ENCODE measurements around the gene PNCK.
"Not testable (repeated sequence)": the region's sequence is repeated elsewhere in the genome, so short reads cannot be mapped to it uniquely, and the experiment has no call there.

The PNCK gene

DNA sequence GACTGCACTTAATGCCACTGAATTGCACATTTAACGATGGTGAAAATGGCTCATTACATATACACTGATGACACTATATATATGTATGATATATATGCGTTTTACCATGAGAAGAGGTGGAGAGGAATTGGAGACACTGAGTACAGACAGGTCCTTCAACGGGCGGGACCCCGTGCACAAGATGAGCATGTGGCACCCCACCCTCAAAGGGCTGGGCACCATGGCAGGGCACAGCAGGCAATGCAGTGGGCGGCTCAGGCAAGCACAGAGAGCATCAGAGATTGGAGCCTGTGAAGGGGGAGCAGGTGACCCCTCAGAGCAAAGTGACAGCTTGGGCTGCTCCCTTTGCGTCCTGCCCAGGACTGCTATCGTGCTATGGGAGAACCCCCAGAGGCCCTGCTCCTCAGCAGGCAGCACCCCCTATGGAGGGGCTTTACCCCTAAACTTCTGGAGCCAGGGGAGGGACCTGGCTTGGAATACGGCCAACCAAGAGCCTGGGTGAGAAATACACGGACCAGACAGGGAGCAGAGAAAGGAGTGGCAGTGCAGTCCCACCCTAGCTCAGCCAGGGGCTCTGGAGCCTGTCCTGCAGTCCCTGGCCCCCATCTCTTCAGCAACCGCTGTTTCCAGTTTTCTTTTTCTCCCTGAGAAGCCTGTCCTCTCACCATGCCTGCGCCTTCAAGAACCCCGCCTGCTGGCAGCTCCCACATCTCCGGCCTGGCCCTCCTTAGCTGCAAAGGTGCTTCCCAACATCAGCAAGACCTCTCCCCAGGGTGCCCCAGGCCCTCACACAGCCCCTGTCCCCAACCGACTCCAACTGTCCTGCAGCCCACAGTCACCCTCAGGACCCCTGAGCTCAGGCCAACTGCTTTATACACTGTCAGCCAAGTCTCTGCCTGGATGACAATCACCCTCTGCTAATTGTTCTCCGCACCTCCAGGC, 24.6 kb upstream of the PNCK start:
- Histone ChIP-seq H3K36me3 (replicated peaks; ENCODE audit: insufficient read depth, low read length) (no peaks in the 10 kb centered on the region), H2AFZ (ENCODE audit: low read length) (no peak overlapping the region), H3K9me3 (replicated peaks; ENCODE audit: insufficient read depth, low read length) (no peaks in the 10 kb centered on the region), H3K27me3 (replicated peaks; ENCODE audit: insufficient read depth, low read length) (no peaks in the 10 kb centered on the region), H3K27ac (ENCODE audit: low read length) (no peak overlapping the region), H3F3A (ENCODE audit: insufficient read depth, low read length) (no peaks in the 10 kb centered on the region), H3K4me3 (ENCODE audit: low read length) (no peak overlapping the region), H4K20me1 (ENCODE audit: insufficient read depth, low read length) (no peaks in the 10 kb centered on the region), H3K4me1 (ENCODE audit: low read length) (no peaks in the 10 kb centered on the region), H3K79me2 (ENCODE audit: low read length) (no peaks in the 10 kb centered on the region), H3K4me2 (ENCODE audit: low read depth, low read length) (no peak overlapping the region), H3K9ac (ENCODE audit: low read length) (no peak overlapping the region), H3K9me2 (replicated peaks; ENCODE audit: insufficient read depth, low read length) (no peaks in the 10 kb centered on the region)
- no peak for TF ChIP-seq EZH2 (optimal IDR thresholded peaks at IDR 0.05; ENCODE audit: low read depth, low read length)
- no peak for TF ChIP-seq EZH2phosphoT487 (IDR thresholded peaks at IDR 0.05; ENCODE audit: low read length)
- TF ChIP-seq, protein P1, sequence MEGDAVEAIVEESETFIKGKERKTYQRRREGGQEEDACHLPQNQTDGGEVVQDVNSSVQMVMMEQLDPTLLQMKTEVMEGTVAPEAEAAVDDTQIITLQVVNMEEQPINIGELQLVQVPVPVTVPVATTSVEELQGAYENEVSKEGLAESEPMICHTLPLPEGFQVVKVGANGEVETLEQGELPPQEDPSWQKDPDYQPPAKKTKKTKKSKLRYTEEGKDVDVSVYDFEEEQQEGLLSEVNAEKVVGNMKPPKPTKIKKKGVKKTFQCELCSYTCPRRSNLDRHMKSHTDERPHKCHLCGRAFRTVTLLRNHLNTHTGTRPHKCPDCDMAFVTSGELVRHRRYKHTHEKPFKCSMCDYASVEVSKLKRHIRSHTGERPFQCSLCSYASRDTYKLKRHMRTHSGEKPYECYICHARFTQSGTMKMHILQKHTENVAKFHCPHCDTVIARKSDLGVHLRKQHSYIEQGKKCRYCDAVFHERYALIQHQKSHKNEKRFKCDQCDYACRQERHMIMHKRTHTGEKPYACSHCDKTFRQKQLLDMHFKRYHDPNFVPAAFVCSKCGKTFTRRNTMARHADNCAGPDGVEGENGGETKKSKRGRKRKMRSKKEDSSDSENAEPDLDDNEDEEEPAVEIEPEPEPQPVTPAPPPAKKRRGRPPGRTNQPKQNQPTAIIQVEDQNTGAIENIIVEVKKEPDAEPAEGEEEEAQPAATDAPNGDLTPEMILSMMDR (IDR thresholded peaks at IDR 0.05; ENCODE audit: low read length), result no peak
- DNase-seq, result no peak

DNA sequence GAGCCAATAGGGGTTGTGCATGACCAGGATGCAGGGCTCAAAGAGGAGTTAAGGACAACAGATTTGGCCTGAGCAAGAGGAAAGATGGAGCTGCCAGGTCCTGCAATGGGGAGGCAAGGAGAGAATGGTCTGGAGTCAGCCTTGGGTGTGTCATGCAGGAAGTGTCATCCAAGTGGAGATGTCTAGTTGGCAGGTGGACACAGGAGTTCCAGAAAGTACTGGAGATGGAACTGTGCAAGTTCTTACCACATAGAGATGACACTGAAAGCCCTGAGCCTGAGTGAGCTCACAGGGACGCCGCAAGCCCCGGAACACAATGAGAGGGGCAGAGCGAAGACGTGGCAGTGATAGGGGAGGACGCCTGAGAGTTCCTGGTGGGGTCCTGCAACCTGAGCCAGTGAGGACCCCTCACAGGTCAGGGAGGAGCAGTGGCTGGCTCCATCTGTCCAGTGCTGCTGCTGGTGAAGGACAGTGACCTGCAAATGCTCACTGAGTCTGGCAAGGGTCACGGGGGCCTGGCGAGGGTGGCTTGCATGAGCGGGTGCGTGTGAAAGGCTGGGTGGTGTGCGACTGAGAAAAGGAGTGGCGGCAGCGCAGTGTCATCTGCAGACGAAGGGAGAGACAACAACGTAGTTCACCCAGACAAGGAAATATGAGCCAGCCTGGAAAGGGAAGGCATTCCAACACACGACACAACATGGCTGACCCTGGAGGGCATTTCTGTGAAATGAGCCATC, 23.5 kb upstream of the PNCK start:
- not testable (repeated sequence) for H3K36me3 ChIP-seq (replicated peaks; ENCODE audit: insufficient read depth, low read length); H3K4me1 ChIP-seq (ENCODE audit: low read length); H3K9me3 ChIP-seq (replicated peaks; ENCODE audit: insufficient read depth, low read length); H3K27ac ChIP-seq (ENCODE audit: low read length); H3F3A ChIP-seq (ENCODE audit: insufficient read depth, low read length); H2AFZ ChIP-seq (ENCODE audit: low read length); H3K9ac ChIP-seq (ENCODE audit: low read length); H3K4me2 ChIP-seq (ENCODE audit: low read depth, low read length); H3K9me2 ChIP-seq (replicated peaks; ENCODE audit: insufficient read depth, low read length); DNase-seq; H3K79me2 ChIP-seq (ENCODE audit: low read length); H3K27me3 ChIP-seq (replicated peaks; ENCODE audit: insufficient read depth, low read length); H3K4me3 ChIP-seq (ENCODE audit: low read length); H4K20me1 ChIP-seq (ENCODE audit: insufficient read depth, low read length)

DNA sequence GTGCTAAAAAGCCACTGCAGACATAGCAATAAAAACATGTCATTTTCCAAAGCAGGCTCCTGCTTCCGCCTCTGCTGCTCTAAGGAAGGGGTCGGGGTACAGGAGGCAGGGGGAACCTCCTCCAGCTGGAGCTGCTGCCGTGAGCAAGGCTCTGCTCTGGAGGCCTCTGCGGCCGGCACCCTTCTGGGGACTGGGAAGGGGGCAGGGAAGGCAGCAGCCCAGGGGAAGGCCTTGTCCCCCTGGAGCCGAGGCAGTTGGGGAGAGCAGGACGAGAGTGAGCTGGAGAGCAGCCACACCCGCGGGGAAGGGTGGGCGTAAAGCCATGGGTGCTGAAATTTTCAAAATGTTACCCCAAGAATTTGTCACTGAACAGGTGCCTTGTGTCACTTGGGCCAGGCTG, 22.9 kb upstream of the PNCK start:
- H3K4me3 ChIP-seq (ENCODE audit: low read length); H3K9me3 ChIP-seq (replicated peaks; ENCODE audit: insufficient read depth, low read length); H3K27ac ChIP-seq (ENCODE audit: low read length); H3K9ac ChIP-seq (ENCODE audit: low read length); H3K27me3 ChIP-seq (replicated peaks; ENCODE audit: insufficient read depth, low read length); H3K36me3 ChIP-seq (replicated peaks; ENCODE audit: insufficient read depth, low read length); H4K20me1 ChIP-seq (ENCODE audit: insufficient read depth, low read length); H3K4me2 ChIP-seq (ENCODE audit: low read depth, low read length); H3F3A ChIP-seq (ENCODE audit: insufficient read depth, low read length); H3K79me2 ChIP-seq (ENCODE audit: low read length); H3K9me2 ChIP-seq (replicated peaks; ENCODE audit: insufficient read depth, low read length); H2AFZ ChIP-seq (ENCODE audit: low read length); H3K4me1 ChIP-seq (ENCODE audit: low read length); DNase-seq: not testable (repeated sequence)

DNA sequence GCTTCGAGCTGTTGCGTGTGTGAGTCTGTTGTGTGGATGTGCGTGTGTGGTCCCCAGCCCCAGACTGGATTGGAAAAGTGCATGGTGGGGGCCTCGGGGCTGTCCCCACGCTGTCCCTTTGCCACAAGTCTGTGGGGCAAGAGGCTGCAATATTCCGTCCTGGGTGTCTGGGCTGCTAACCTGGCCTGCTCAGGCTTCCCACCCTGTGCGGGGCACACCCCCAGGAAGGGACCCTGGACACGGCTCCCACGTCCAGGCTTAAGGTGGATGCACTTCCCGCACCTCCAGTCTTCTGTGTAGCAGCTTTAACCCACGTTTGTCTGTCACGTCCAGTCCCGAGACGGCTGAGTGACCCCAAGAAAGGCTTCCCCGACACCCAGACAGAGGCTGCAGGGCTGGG, 22.5 kb upstream of the PNCK start:
- DNase-seq, result no peak
- H3K27me3 ChIP-seq (replicated peaks; ENCODE audit: insufficient read depth, low read length), result no peaks in the 10 kb centered on the region
- H2AFZ ChIP-seq (ENCODE audit: low read length), result no peak overlapping the region
- no peaks in the 10 kb centered on the region for H3K9me2 ChIP-seq (replicated peaks; ENCODE audit: insufficient read depth, low read length)
- H3F3A ChIP-seq (ENCODE audit: insufficient read depth, low read length), result no peaks in the 10 kb centered on the region
- H3K4me3 ChIP-seq (ENCODE audit: low read length), result no peak overlapping the region
- no peak for TF ChIP-seq EZH2 (optimal IDR thresholded peaks at IDR 0.05; ENCODE audit: low read depth, low read length)
- TF ChIP-seq EZH2phosphoT487 (IDR thresholded peaks at IDR 0.05; ENCODE audit: low read length), result no peak
- TF ChIP-seq, protein P1 (IDR thresholded peaks at IDR 0.05; ENCODE audit: low read length), result no peak
- no peaks in the 10 kb centered on the region for H3K36me3 ChIP-seq (replicated peaks; ENCODE audit: insufficient read depth, low read length)
- no peaks in the 10 kb centered on the region for H4K20me1 ChIP-seq (ENCODE audit: insufficient read depth, low read length)
- no peaks in the 10 kb centered on the region for H3K9me3 ChIP-seq (replicated peaks; ENCODE audit: insufficient read depth, low read length)
- no peak overlapping the region for H3K4me2 ChIP-seq (ENCODE audit: low read depth, low read length)
- H3K79me2 ChIP-seq (ENCODE audit: low read length), result no peaks in the 10 kb centered on the region
- no peak overlapping the region for H3K27ac ChIP-seq (ENCODE audit: low read length)
- no peaks in the 10 kb centered on the region for H3K4me1 ChIP-seq (ENCODE audit: low read length)
- no peak overlapping the region for H3K9ac ChIP-seq (ENCODE audit: low read length)
